PC-3 (cell line): ENCODE data around the gene ZFPM1. TPM values are rescaled to one million over a fixed set of nuclear protein-coding genes. Genes with fewer than 3 reads are reported as not detected.

Source experiments
- ATAC-seq: fragments of 200-7000 bp; cut with Tn5 transposase; 2 replicates; pipeline ENCODE4 v1.9.1; 2020; ENCODE audit warnings: mild to moderate bottlenecking, moderate library complexity
- BruUV-seq: library from RNA; stranded (reverse); fragments of 400-500 nt; replicated peaks from 2 replicates; lab custom pipeline; 2021; lab: Mats Ljungman, UMichigan
- CTCF ChIA-PET: fragments of 300-600 bp; sonication (Branson Sonifier 250); formaldehyde crosslinking; loops from one replicate; lab custom pipeline; 2022; ENCODE audit warnings: antibody characterized with exemption; lab: Charles Lee
- POLR2A ChIA-PET: fragments of 300-600 bp; sonication (Branson Sonifier 250); formaldehyde crosslinking; loops from one replicate; lab custom pipeline; 2022; ENCODE audit warnings: antibody characterized with exemption; ENCODE audit not compliant: unreplicated experiment; lab: Charles Lee
- DNase-seq: peaks from one replicate; pipeline ENCODE4 v3.0.0-alpha.2; 2015
- H2AFZ ChIP-seq: fragments of 300-600 bp; sonication (generic); 2 replicates; pipeline ENCODE4 v1.6.0; 2016; ENCODE audit warnings: antibody characterized with exemption, low read length
- H3F3A ChIP-seq: fragments of 300-600 bp; sonication (generic); one replicate; pipeline ENCODE4 v1.6.0; 2017; ENCODE audit warnings: antibody characterized with exemption, low read length, control low read depth, mild to moderate bottlenecking; ENCODE audit not compliant: unreplicated experiment
- H3K27ac ChIP-seq: fragments of 300-600 bp; sonication (generic); 2 replicates; pipeline ENCODE4 v1.5.1; 2016; ENCODE audit warnings: mild to moderate bottlenecking, low read length
- H3K27me3 ChIP-seq: fragments of 300-600 bp; sonication (generic); 2 replicates; pipeline ENCODE4 v1.6.1; 2016; ENCODE audit warnings: low read length, mixed read lengths
- H3K36me3 ChIP-seq: fragments of 300-600 bp; sonication (generic); 2 replicates; pipeline ENCODE4 v1.6.1; 2016; ENCODE audit warnings: low read depth, mixed run types, low read length, mixed read lengths
- H3K4me1 ChIP-seq: fragments of 300-600 bp; sonication (generic); 2 replicates; pipeline ENCODE4 v1.5.1; 2016; ENCODE audit warnings: low read length; ENCODE audit not compliant: insufficient read depth
- H3K4me2 ChIP-seq: fragments of 300-600 bp; sonication (generic); 2 replicates; pipeline ENCODE4 v1.6.0; 2016; ENCODE audit warnings: low read length
- H3K4me3 ChIP-seq: fragments of 300-600 bp; sonication (generic); 2 replicates; pipeline ENCODE4 v1.5.1; 2016; ENCODE audit warnings: mild to moderate bottlenecking, low read length, mixed read lengths
- H3K79me2 ChIP-seq: fragments of 300-600 bp; sonication (generic); 2 replicates; pipeline ENCODE4 v1.6.1; 2017; ENCODE audit warnings: low read length, mixed read lengths
- H3K9ac ChIP-seq: fragments of 300-600 bp; sonication (generic); 2 replicates; pipeline ENCODE4 v1.6.0; 2016; ENCODE audit warnings: mild to moderate bottlenecking, low read length
- H3K9me2 ChIP-seq: fragments of 300-600 bp; sonication (generic); replicated peaks from 2 replicates; pipeline ENCODE4 v1.6.1; 2016; ENCODE audit warnings: mixed run types, low read length, mixed read lengths
- H3K9me3 ChIP-seq: fragments of 300-600 bp; sonication (generic); 2 replicates; pipeline ENCODE4 v1.6.1; 2016; ENCODE audit warnings: low read length, mixed read lengths
- H4K20me1 ChIP-seq: fragments of 300-600 bp; sonication (generic); 2 replicates; pipeline ENCODE4 v1.6.1; 2016; ENCODE audit warnings: low read length, mixed read lengths
- EZH2 ChIP-seq: fragments of 300-600 bp; sonication (generic); IDR thresholded peaks from one replicate; pipeline ENCODE4 v1.6.1; 2017; ENCODE audit warnings: antibody characterized with exemption, mild to moderate bottlenecking, low read length; ENCODE audit not compliant: unreplicated experiment
- EZH2phosphoT487 ChIP-seq: fragments of 300-600 bp; sonication (generic); IDR thresholded peaks from 2 replicates; pipeline ENCODE4 v1.6.1; 2018; ENCODE audit warnings: mild to moderate bottlenecking, antibody characterized with exemption, low read length, borderline replicate concordance
- intact Hi-C: fragments of 100-400 bp; cut with micrococcal nuclease; formaldehyde crosslinking; loops from 2 replicates; pipeline ENCODE4 v1.9.0; 2023
- total RNA-seq: library from RNA; depleted of rRNA; stranded (reverse); fragments of >200 nt; gene quantifications from 2 replicates; pipeline ENCODE4 v1.2.3, GENCODE V29; 2014
- TF ChIP-seq, protein P1 (sequence below): fragments of 300-600 bp; sonication (generic); conservative IDR thresholded peaks from 2 replicates; pipeline ENCODE4 v1.5.1; 2017; ENCODE audit warnings: antibody characterized with exemption, low read depth, mild to moderate bottlenecking, low read length

Gene ZFPM1
- total RNA-seq, 1 experiment from 2014 or later, result 4.6 TPM

DNA sequence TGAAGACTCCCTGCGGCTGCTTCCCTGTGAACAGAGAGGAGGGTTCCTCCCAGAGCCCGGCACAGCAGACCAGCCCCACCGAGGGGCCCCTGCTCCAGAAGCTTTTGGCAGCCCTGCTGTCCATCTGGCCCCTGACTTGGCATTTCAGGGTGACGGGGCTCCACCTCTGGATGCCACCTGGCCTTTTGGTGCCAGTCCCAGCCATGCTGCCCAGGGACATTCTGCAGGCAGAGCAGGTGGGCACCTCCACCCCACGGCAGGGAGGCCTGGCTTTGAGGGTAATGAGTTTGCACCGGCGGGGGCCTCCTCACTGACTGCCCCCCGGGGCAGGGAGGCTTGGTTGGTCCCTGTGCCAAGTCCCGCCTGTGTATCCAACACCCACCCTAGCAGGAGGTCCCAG is 20.3 kb upstream of the ZFPM1 start:
- Histone ChIP-seq H3K79me2 (no peaks in the 10 kb centered on the region), H3K36me3 (no peaks in the 10 kb centered on the region), H3K9me3 (no peaks in the 10 kb centered on the region), H3K4me2 (no peak overlapping the region), H3K4me3 (no peak overlapping the region), H3K9ac (no peak overlapping the region), H3F3A (no peaks in the 10 kb centered on the region), H3K4me1 (no peaks in the 10 kb centered on the region; the same call in 1 of the 2 replicates), H3K9me2 (no peaks in the 10 kb centered on the region), H4K20me1 (no peaks in the 10 kb centered on the region), H3K27ac (no peak overlapping the region), H2AFZ (no peak overlapping the region), H3K27me3 (no peaks in the 10 kb centered on the region)
- ATAC-seq (no peak), DNase-seq (no peak)
- no peak for TF ChIP-seq EZH2phosphoT487
- TF ChIP-seq, protein P1, sequence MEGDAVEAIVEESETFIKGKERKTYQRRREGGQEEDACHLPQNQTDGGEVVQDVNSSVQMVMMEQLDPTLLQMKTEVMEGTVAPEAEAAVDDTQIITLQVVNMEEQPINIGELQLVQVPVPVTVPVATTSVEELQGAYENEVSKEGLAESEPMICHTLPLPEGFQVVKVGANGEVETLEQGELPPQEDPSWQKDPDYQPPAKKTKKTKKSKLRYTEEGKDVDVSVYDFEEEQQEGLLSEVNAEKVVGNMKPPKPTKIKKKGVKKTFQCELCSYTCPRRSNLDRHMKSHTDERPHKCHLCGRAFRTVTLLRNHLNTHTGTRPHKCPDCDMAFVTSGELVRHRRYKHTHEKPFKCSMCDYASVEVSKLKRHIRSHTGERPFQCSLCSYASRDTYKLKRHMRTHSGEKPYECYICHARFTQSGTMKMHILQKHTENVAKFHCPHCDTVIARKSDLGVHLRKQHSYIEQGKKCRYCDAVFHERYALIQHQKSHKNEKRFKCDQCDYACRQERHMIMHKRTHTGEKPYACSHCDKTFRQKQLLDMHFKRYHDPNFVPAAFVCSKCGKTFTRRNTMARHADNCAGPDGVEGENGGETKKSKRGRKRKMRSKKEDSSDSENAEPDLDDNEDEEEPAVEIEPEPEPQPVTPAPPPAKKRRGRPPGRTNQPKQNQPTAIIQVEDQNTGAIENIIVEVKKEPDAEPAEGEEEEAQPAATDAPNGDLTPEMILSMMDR, result no peak
- no peak for TF ChIP-seq EZH2
- ChIA-PET POLR2A (no interaction called here), CTCF (no interaction called here)
- intact Hi-C loops, result no loop called here
- no TSS peak for BruUV-seq

DNA sequence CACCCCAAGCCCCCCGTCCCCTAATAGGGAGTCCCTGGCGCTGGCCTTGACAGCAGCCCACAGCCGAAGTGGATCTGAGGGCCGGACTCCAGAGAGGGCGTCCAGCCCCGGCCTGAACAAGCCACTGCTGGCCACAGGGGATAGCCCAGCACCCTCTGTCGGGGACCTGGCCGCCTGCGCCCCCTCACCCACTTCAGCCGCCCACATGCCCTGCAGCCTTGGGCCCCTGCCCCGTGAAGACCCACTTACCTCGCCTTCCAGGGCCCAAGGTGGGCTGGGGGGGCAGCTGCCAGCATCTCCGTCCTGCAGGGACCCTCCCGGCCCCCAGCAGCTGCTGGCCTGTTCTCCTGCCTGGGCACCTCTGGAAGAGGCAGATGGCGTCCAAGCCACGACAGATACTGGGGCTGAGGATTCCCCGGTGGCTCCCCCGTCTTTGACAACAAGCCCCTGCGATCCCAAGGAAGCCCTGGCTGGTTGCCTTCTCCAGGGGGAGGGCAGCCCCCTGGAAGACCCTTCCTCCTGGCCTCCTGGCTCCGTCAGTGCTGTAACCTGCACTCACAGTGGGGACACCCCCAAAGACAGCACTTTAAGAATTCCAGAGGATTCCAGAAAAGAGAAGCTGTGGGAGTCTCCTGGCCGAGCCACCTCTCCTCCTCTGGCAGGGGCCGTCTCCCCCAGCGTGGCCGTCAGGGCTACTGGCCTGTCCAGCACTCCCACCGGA is 19.3 kb upstream of the ZFPM1 start:
- Histone ChIP-seq H3K9me2 (no peaks in the 10 kb centered on the region), H3K36me3 (no peaks in the 10 kb centered on the region), H3K4me1 (no peaks in the 10 kb centered on the region; the same call in 1 of the 2 replicates), H3K9me3 (no peaks in the 10 kb centered on the region), H3K79me2 (no peaks in the 10 kb centered on the region), H2AFZ (no peak overlapping the region), H3K4me2 (no peak overlapping the region), H3K4me3 (no peak overlapping the region), H3F3A (no peaks in the 10 kb centered on the region), H4K20me1 (no peaks in the 10 kb centered on the region), H3K9ac (no peak overlapping the region), H3K27me3 (no peaks in the 10 kb centered on the region), H3K27ac (no peak overlapping the region)
- no TSS peak for BruUV-seq
- CTCF ChIA-PET, result no interaction called here
- POLR2A ChIA-PET, result no interaction called here
- DNase-seq (no peak), ATAC-seq (no peak)
- TF ChIP-seq EZH2phosphoT487 (no peak), EZH2 (no peak)
- TF ChIP-seq, protein P1, result no peak
- intact Hi-C loops, result no loop called here

DNA sequence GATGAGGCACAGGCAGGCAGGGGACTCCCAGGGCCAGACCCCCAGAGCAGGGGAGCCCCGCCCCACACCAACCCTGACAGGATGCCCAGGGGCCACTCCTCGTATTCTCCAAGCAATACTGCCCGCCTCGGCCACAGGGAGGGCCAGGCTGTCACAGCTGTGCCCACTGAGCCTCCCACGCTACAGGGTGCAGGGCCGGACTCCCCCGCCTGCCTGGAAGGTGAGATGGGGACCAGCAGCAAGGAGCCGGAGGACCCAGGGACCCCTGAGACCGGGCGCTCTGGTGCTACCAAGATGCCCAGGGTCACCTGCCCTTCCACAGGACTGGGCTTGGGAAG is 18.8 kb upstream of the ZFPM1 start:
- Histone ChIP-seq H3K27me3 (no peaks in the 10 kb centered on the region), H3K9ac (no peak overlapping the region), H3F3A (no peaks in the 10 kb centered on the region), H3K4me3 (no peak overlapping the region), H3K9me2 (no peaks in the 10 kb centered on the region), H3K4me1 (no peaks in the 10 kb centered on the region; the same call in 1 of the 2 replicates), H3K9me3 (no peaks in the 10 kb centered on the region), H2AFZ (no peak overlapping the region), H3K79me2 (no peaks in the 10 kb centered on the region), H4K20me1 (no peaks in the 10 kb centered on the region), H3K4me2 (no peak overlapping the region), H3K27ac (no peak overlapping the region), H3K36me3 (no peaks in the 10 kb centered on the region)
- CTCF ChIA-PET, result no interaction called here
- ATAC-seq (no peak), DNase-seq (no peak)
- intact Hi-C loops, result no loop called here
- POLR2A ChIA-PET, result no interaction called here
- no peak for TF ChIP-seq EZH2
- TF ChIP-seq EZH2phosphoT487, result no peak
- TF ChIP-seq, protein P1, result no peak
- no TSS peak for BruUV-seq
